Activated naive CD4-positive, alpha-beta T cell treated with anti-CD3 and anti-CD28 coated beads, Interleukin-2, amount 50 U/mL, for 16 hours (primary cell): ENCODE results near the gene EVI5L.

Experiments used
- DNase-seq: peaks from one replicate; pipeline ENCODE4 v3.0.0-alpha.2; 2020

The EVI5L gene

GRCh38 chr19:7862413-7862951, 32.5 kb downstream of the EVI5L start:
- peak; percentile 73 for DNase-seq

- no peak for DNase-seq
Observed at GRCh38 chr19:7863157-7863970, 33.3 kb downstream of the EVI5L start.

DNA sequence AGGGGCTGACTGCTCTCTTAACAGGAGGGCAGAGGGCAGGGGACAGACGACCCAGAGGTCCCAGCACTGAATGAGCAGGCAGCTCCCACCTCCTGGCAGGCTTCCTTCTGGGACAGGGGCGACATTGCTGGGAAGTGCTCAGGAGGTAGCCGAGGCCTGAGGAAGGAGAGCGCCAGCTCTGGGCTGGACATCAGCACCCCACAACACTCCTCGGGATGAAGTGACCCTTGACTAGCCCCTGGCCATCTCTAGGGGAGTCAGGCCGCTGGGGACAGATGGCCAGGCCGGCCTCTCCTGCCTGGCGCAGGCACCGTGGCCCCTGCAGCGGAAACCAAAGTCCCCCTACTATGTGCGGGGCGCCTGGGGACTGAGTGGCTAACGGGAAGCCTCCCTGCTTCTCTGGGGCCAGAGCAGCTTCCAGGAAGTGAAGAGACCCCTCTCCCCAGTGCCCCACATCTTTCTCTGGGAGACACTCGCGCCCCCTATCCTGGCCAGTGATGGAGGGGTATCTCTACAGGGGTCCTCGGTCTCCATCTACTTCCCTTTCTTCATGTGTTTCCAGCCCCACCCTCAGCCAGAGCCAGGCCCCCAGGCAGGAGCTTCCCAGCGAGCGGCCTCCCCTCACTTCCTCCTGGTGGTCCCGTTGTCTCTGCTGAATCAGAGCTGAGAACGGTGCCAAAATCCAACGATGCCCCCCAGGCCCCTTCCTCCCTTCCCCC, 34.1 kb downstream of the EVI5L start:
- DNase-seq, result no peak

DNA sequence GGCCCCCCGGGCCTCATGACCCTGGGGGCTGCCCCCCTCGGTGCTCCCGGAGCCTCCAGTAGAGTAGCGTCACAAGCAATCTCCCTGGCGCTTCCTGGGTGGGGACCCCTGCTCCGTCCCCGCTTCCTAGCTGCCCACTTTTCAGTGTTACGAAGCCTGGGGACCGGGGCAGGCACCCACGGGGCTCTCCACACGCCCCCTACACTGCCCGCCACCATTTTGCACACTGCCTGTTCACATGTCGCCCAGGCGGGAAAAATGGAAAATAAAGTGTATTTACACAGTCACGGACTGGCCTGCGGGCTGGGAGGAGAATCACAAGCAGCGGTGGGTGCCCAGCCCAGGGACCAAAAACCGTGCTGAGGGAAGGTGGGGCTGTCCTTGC, 34.7 kb downstream of the EVI5L start:
- peak; percentile 8 for DNase-seq

- no peak for DNase-seq
Observed at GRCh38 chr19:7865262-7865911, 35.4 kb downstream of the EVI5L start.

- DNase-seq, result no peak
Observed at GRCh38 chr19:7866399-7867091, 36.5 kb downstream of the EVI5L start.

DNA sequence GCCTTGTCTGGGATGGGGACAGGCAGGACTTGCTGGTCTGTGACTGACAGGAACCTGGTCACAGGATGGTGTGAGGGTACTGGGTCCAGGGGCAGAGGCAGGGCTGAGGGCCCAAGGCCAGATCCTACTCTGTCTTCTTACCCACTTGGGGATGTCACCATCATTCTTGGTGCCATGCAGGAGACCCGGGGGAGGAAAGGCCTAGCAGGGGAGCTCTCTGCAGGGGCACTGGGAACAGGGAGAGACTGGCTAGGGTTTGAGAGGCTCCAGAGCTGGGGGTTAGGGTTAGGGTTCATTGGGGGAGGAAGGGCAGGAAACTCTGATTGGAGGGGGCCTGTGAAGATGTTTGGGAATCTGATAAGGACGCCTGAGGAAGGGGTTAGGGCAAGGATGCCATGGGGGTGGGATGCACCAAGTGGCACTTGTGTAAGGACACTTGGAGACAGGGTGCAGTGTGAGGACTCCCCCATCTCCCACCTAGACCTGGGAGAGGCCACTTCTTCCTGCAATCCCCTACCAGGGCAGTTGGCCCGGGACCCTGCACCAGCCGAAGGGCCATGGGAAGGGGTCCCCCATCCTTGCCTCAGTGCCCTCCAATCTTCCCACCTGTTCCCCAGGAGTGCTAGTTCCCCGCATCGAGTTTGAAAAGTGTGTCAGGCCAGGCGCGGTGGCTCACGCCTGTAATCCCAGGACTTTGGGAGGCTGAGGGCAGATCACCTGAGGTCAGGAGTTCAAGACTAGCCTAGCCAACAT, 37.2 kb downstream of the EVI5L start:
- no peak for DNase-seq

- DNase-seq, result no peak
Observed at GRCh38 chr19:7868326-7868670, 38.3 kb downstream of the EVI5L start.

DNA sequence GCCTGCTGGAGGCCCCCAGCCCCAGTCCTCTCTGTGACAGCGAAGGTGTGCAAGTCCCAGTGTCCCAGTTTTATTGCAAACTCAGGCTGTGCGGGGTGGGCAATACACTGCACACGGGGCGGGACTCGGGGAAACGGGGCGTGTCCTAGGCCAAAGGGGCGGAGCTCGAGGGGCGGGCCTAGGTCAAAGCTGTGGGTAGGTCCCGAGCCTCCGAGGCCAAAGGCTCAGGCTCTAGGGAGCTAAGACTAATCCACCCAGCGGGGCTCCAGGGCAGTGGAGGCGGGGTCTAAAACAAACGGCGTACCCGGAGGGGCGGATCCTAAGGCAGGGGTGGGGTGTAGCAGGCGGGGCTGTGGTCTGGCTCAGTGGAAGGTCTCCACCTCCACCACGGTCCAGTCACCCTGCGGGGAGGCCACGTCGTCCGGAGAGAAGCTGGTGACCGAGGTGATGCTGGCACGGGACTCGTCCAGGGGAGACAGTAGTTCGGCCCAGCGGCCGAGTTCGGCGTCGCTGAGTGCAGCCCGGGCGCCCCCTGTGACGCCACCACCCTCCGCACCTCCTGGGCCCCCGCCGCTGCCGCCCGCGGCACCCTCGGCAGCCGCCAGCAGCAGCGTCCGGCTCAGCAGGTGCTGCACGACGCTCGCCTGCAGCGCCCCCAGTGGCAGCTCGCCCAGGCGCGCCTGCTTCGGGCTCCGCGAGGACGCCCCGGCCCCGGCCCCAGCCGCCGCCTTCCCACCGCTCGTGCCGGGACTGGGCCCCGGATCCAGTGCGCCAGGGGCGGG, 38.8 kb downstream of the EVI5L start:
- peak; percentile 87 for DNase-seq

GRCh38 chr19:7869453-7869909, 39.5 kb downstream of the EVI5L start:
- peak; percentile 73 for DNase-seq

- DNase-seq, result peak; percentile 66
Observed at GRCh38 chr19:7869910-7870511, 40.0 kb downstream of the EVI5L start.

DNA sequence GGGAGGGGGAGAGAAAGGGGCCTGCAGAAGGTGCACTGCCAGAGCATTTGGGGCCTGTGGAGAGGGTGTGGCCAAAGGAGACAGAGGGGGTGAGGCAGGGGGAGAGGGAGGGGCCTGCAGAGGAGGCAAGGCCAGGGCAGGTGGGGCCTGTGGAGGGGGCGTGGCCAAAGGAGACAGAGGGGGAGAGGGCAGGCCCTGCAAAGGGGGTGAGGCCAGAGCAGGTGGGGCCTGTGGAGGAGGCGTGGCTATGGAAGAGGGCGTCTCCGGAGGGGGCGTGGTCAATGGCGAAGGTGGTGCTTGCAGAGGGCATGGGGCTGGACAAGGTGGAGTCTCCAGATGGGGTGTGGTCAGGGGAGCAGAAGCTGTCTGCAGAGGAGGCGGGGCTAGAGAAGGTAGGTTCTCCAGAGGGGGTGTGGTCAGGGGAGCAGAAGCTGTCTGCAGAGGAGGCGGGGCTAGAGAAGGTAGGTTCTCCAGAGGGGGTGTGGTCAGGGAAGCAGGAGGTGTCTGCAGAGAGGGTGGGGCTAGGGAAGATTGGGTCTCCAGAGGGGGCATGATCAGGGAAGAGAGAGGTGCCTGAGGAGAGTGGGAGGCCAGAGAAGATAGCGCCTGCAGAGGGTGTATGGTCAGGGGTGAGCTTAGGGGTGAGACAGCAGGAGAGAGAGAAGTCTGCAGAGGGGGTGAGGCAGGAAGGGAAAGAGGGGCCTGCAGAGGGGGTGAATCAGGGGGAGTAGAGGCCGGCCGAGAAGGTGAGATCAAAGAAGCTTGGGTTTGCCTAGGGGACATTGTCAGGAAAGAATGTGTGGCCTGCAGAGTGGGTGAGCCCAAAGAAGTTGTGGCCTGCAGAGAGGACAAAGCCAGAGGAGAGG, 40.8 kb downstream of the EVI5L start:
- peak; percentile 57 for DNase-seq

DNA sequence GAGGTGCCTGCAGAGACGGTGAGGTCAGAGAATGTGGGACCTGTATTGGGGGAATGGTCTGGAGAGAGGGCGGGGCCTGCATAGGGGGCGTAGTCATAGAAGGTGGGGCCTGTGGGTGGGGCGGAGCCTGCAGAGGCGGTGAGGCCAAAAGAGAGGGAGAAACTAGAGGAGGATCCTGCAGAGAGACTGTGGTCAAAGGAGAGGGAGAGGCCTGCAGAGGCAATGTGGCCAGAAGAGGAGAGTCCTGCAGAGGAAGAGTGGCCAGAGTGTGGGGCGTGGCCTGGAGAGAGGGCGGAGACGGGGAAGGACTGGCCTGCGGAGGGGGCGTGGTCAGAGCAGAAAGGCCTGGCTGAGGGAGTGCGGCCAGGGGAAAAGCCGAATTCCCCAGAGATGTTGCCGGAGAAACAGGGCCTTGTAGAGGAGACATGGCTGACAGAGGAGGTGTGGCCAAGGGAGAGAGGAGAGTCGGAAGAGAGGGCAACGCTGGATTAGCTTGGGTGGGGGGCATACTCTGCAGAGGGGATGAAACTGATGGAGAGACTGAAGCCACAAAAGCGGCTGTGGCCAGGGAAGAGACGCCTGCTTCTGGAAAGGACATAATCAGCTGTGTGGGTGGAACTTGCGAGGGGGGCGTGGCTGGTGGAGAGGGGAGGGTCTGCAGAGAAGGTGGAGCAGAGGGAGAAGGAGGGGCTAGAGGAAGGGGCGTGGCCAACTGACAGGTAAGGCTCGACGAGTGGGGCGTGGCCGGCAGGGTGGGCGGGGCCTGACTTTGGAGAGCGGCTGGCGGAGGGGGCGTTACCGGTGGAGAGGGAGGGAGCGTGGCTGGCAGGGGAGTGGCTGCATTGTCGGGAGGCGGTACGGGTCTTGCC, 41.7 kb downstream of the EVI5L start:
- DNase-seq, result peak; percentile 86

DNA sequence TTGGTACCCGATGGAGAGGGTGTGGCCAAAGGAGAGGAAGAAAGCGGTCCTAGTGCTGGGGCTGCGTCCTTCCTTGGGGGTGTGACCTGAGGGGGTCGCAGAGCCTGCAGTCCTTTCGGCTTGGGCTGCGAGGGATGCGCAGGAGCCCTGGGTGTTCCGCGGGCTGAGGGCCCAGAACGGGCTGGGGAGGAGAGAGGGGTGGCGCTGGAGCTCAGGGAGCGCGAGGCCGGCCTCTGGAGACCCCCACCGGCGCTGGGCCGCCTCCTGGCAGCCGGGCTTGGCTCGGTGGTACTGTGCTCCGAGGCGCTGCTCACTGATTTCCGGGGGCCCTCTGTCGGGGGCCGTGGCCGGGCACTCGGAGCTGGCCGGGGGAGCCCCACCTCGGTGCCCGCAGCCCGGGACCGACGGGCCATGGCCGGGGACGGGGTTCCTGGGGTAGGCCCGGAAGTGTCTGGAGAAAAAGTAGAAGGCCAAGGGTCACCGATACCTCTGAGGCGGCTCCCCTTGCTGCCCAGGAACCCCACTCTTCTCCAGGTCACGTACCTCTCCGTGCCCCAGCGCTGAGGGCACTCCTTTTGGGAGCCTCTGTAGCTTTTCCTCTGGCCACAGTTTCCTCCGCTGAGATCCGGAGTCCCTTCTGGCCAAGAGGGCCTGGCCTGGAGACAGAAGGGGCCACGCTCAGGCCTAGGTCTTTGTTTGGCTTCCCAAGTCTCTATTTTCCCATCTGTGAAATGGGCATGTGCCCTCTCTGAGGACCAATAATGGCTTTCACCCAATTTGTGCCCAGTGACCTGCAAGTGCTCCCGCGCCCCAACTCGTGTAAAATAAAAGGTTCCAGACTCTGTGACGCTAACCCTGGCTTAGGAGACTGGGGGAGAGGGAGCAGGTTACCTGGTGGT, 42.5 kb downstream of the EVI5L start:
- DNase-seq, result no peak

DNA sequence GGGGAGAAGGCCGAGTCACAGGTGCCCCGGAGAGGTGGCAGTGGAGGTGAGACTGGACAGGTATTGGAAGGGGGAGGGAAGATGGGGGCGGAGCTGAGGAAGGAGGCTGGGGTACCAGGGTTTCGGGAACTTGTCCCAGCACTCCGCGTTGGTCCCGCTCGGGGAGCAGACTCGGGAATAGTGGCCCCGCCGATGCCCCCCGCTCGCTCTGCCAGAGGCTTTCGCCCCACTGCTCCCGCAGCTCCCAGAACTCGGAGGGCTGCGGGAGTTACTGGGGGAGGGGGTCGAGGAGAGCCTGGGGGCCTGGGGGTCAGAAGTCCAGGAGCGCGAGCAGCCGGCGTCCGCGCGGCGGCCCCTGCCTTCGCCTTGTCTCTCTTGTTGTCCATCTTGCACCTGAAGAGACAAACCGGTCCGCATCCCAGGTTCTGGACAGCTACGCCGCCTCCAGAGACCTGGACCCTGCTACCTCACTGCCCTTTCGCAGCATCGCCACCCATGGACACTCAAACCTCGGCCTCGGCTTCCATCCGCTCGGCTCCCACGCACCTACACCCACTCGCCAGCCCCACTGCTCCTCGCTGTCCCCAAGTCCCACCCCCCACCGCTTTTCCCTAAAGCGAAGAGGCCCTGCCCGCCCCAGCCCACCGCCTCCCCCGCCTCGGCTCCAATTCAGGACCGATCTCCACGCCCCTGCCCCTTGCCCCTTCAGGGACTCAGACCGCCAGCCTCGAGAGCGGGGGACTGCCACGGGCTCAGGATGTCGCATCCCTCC, 43.5 kb downstream of the EVI5L start:
- no peak for DNase-seq

GRCh38 chr19:7874076-7874896, 44.3 kb downstream of the EVI5L start, which contains the start of gene PRR36:
Gene PRR36 (minus strand): TSS chr19:7874390. CDS start chr19:7873689, 701 bp downstream.
- DNase-seq, result peak; percentile 42
